ENCODE results near the gene GUCY1A1.

GUCY1A1 gene

DNA sequence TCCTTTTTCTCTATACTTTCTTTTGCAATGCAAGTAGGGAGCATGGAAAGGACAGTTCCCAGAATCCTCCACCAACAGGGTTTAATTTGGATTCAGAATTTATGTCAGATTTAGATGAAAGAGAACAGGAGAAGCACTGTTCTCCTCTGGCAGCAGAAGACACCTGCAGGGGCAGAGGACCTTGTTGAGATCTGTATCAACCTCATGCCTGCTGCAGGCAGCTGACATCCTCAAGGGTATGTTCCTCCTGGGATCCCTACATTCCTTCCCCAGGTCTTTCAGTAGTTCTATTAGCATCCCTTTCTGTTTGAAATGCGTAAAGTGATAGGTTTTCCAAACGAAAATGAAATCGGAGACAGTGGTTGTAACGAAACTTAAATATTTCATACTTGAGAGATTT, 10.6 kb upstream of the GUCY1A1 start:
- no peak for DNase-seq
- in situ Hi-C loops (cut with HindIII; ENCODE audit: low pct_ligation_motif_present, low pct_unique_long_range_greater_than_20kb, low sequenced_read_pairs): no loop called here

- in situ Hi-C loops (cut with HindIII; ENCODE audit: low pct_ligation_motif_present, low pct_unique_long_range_greater_than_20kb, low sequenced_read_pairs): no loop called here
- DNase-seq: no peak
Measured at GRCh38 chr4:155657169-155657568, 9.5 kb upstream of the GUCY1A1 start.

- in situ Hi-C loops (cut with HindIII; ENCODE audit: low pct_ligation_motif_present, low pct_unique_long_range_greater_than_20kb, low sequenced_read_pairs): no loop called here
Measured at GRCh38 chr4:155657985-155658680, 8.5 kb upstream of the GUCY1A1 start.

DNA sequence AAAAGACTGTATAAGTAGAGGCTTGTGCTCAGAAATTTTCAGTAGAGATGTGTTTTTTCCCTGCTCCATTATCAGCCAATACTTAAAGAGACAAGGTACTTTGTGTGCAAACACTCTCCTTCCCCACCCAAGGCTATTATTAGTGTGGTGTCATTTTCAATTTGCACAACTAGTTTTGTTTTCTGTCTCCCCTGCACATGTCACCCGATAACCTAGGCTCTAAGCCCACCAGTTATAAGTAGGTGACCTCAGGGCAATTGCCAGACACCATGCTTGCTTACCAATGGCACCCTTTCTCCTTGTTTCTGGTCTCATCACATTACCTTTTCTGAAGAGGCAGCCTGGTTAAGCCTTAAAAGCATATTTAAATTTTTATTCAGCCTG, 8.0 kb upstream of the GUCY1A1 start:
- in situ Hi-C loops (cut with HindIII; ENCODE audit: low pct_ligation_motif_present, low pct_unique_long_range_greater_than_20kb, low sequenced_read_pairs): no loop called here

More at GRCh38 chr4:155657985-155658680, 8.5 kb upstream of the GUCY1A1 start:
- no peak for DNase-seq

GRCh38 chr4:155659176-155659575, 7.5 kb upstream of the GUCY1A1 start:
- DNase-seq: no peak
- in situ Hi-C loops (cut with HindIII; ENCODE audit: low pct_ligation_motif_present, low pct_unique_long_range_greater_than_20kb, low sequenced_read_pairs): no loop called here

More for the DNA sequence above, 8.0 kb upstream of the GUCY1A1 start:
- no peak for DNase-seq

GRCh38 chr4:155660436-155660835, 6.2 kb upstream of the GUCY1A1 start:
- no peak for DNase-seq
- in situ Hi-C loops (cut with HindIII; ENCODE audit: low pct_ligation_motif_present, low pct_unique_long_range_greater_than_20kb, low sequenced_read_pairs): no loop called here

GRCh38 chr4:155665054-155665453, 1.6 kb upstream of the GUCY1A1 start:
- in situ Hi-C loops (cut with HindIII; ENCODE audit: low pct_ligation_motif_present, low pct_unique_long_range_greater_than_20kb, low sequenced_read_pairs): no loop called here
- DNase-seq: no peak

- DNase-seq: peak; percentile 26
Measured at GRCh38 chr4:155667222-155667567, 547 bp downstream of the GUCY1A1 start.

DNA sequence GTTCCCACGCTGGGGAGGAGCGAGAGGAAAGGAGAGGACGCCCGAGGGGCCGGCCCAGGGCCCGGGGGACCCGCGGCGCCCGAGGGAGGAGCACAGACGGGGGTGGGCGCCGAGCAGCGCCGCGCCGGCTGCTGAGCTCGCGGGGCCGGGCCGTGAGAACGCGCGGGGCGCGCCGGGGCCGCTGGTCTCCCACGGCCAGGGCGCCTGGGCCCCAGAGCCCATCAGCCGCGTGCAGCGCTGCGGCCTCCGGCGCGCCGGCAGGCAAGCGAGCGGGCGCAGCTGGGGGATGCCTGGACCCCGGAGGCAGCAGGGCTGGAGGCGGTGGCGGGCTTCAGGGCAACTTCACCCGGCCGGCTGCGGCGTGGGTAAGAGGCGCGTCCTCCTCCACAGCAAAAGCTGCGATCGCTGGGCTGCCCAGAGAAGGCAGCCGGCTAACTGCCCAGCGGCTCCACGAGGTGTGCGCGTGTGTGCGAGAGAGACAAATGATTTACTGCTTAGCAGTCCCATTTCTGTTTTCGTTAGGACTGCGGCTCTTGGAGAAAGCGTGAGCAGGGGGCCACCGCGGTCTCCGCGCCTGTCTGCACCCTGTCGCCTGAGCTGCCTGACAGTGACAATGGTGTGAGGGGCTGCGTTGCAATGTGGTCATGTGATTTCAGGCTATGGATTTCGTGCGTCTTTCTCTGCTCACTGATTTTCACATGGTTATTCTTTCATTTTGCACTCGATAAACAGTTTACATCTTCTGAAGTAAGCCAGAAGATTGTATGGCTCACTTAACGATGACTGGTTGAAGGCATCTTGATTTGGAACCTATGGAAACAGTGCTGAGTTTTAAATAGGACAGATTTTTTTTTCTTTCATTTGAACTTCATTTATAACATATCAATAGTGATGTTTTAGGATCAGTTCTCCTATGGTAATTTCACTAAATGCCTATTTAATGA, 1.2 kb downstream of the GUCY1A1 start:
- peak; percentile 54 for DNase-seq
- in situ Hi-C loops (cut with HindIII; ENCODE audit: low pct_ligation_motif_present, low pct_unique_long_range_greater_than_20kb, low sequenced_read_pairs): no loop called here

More at GRCh38 chr4:155667222-155667567, 547 bp downstream of the GUCY1A1 start:
- in situ Hi-C loops (cut with HindIII; ENCODE audit: low pct_ligation_motif_present, low pct_unique_long_range_greater_than_20kb, low sequenced_read_pairs): no loop called here

GRCh38 chr4:155668707-155669220, 2.1 kb downstream of the GUCY1A1 start:
- in situ Hi-C loops (cut with HindIII; ENCODE audit: low pct_ligation_motif_present, low pct_unique_long_range_greater_than_20kb, low sequenced_read_pairs): no loop called here
- no peak for DNase-seq

DNA sequence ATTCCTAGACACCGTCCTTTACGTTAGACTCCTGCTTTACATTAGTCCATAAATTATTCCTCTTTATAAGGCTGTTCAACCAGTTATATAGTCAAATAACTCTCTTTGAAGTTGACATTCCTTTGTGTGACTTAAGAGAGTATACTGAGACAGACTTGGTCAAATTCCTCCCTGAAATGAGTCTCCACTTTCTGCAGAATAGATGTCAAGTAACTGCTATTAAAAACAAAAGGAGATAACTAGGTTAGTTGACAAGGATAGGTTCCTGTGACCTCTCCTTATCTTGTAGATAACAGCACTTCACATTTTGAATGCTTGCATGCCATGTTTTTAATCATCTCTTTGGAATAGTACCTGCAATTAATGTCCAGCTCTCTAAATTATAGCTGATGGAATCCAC, 5.7 kb downstream of the GUCY1A1 start:
- no peak for DNase-seq
- in situ Hi-C loops (cut with HindIII; ENCODE audit: low pct_ligation_motif_present, low pct_unique_long_range_greater_than_20kb, low sequenced_read_pairs): no loop called here

GRCh38 chr4:155673453-155673979, 6.9 kb downstream of the GUCY1A1 start:
- in situ Hi-C loops (cut with HindIII; ENCODE audit: low pct_ligation_motif_present, low pct_unique_long_range_greater_than_20kb, low sequenced_read_pairs): no loop called here
- DNase-seq: no peak

DNA sequence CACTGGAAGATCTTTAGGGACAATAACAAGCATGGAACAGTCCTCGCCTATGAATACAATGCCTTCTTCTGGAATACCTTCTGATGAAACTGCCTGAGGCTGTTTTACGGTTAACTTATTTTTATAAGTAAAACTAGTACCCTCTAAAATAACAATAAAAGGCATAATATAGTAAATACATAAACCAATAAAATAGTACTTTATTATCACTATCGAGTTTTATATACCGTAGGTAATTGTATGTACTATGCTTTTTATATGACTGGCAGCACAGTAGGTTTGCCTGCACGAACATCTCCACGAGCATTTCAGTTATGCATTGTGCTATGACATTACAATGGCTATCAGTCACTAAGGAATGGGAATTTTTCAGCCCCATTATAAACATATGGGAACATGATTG, 8.0 kb downstream of the GUCY1A1 start:
- no peak for DNase-seq
- in situ Hi-C loops (cut with HindIII; ENCODE audit: low pct_ligation_motif_present, low pct_unique_long_range_greater_than_20kb, low sequenced_read_pairs): no loop called here

GRCh38 chr4:155675709-155676429, 9.2 kb downstream of the GUCY1A1 start:
- DNase-seq: no peak
- in situ Hi-C loops (cut with HindIII; ENCODE audit: low pct_ligation_motif_present, low pct_unique_long_range_greater_than_20kb, low sequenced_read_pairs): no loop called here

- DNase-seq: no peak
- in situ Hi-C loops (cut with HindIII; ENCODE audit: low pct_ligation_motif_present, low pct_unique_long_range_greater_than_20kb, low sequenced_read_pairs): no loop called here
Measured at GRCh38 chr4:155676430-155676825, 9.8 kb downstream of the GUCY1A1 start.

DNA sequence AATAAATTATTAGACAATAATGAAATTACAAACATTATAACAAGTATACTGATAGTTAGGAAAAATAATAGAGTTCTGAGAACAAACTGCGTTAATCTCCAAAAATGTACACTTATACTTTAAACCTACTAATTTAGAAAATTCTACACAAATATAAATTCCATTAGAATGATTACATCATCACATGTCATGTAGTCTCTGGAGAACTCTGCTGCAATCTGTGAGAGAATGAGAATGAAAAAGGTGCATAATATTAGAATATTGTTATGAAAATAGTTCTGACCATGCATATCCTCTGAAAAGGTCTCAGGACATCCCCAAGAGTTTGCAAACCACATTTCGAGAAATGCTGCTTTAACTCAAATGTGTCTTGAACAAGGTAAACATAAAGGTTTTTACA, 11.4 kb downstream of the GUCY1A1 start:
- no peak for DNase-seq
- in situ Hi-C loops (cut with HindIII; ENCODE audit: low pct_ligation_motif_present, low pct_unique_long_range_greater_than_20kb, low sequenced_read_pairs): no loop called here

- in situ Hi-C loops (cut with HindIII; ENCODE audit: low pct_ligation_motif_present, low pct_unique_long_range_greater_than_20kb, low sequenced_read_pairs): no loop called here
- no peak for DNase-seq
Measured at GRCh38 chr4:155679343-155679742, 12.7 kb downstream of the GUCY1A1 start.

GRCh38 chr4:155681886-155682285, 15.2 kb downstream of the GUCY1A1 start:
- in situ Hi-C loops (cut with HindIII; ENCODE audit: low pct_ligation_motif_present, low pct_unique_long_range_greater_than_20kb, low sequenced_read_pairs): no loop called here
- DNase-seq: no peak

- no peak for DNase-seq
- in situ Hi-C loops (cut with HindIII; ENCODE audit: low pct_ligation_motif_present, low pct_unique_long_range_greater_than_20kb, low sequenced_read_pairs): no loop called here
Measured at GRCh38 chr4:155684423-155684822, 17.8 kb downstream of the GUCY1A1 start.
